NCI-H345 treated with DMSO at 0.1 percent for 48 hours (cell line): ENCODE measurements around the gene NKAIN2.

Source experiments
- DNase-seq: peaks from one replicate; lab custom pipeline; 2025; ENCODE audit not compliant: unreplicated experiment; lab: John Stamatoyannopoulos, UW

NKAIN2 gene

GRCh38 chr6:124795643-124796463 lies 992.2 kb downstream of the NKAIN2 start:
- no peak for DNase-seq

- no peak for DNase-seq
Observed at GRCh38 chr6:124796464-124796970, 992.9 kb downstream of the NKAIN2 start.

- no peak for DNase-seq
Observed at GRCh38 chr6:124797224-124797623, 993.6 kb downstream of the NKAIN2 start.

GRCh38 chr6:124798942-124799496 lies 995.4 kb downstream of the NKAIN2 start:
- DNase-seq = no peak

GRCh38 chr6:124799638-124800037 lies 996.0 kb downstream of the NKAIN2 start:
- no peak for DNase-seq

- DNase-seq = no peak
Observed at GRCh38 chr6:124800222-124800621, 996.6 kb downstream of the NKAIN2 start.

GRCh38 chr6:124812067-124812466 lies 1008.4 kb downstream of the NKAIN2 start:
- DNase-seq = no peak

- no peak for DNase-seq
Observed at GRCh38 chr6:124819346-124819745, 1015.7 kb downstream of the NKAIN2 start.

- no peak for DNase-seq
Observed at GRCh38 chr6:124822204-124822613, 1018.5 kb downstream of the NKAIN2 start.

GRCh38 chr6:124822721-124823120 lies 1019.1 kb downstream of the NKAIN2 start:
- no peak for DNase-seq

GRCh38 chr6:124823240-124824111 lies 1019.8 kb downstream of the NKAIN2 start:
- DNase-seq = no peak

- DNase-seq = no peak
Observed at GRCh38 chr6:124825564-124825963, 1021.9 kb downstream of the NKAIN2 start.

- no peak for DNase-seq
Observed at GRCh38 chr6:124829822-124830221, 1026.2 kb downstream of the NKAIN2 start.

- DNase-seq = no peak
Observed at GRCh38 chr6:124830506-124830905, 1026.8 kb downstream of the NKAIN2 start.

GRCh38 chr6:124854338-124854922 lies 1050.8 kb downstream of the NKAIN2 start:
- peak; percentile 26 for DNase-seq

- DNase-seq = no peak
Observed at GRCh38 chr6:124857746-124858145, 1054.1 kb downstream of the NKAIN2 start.

- no peak for DNase-seq
Observed at GRCh38 chr6:124858564-124858963, 1054.9 kb downstream of the NKAIN2 start.

- DNase-seq = no peak
Observed at GRCh38 chr6:124859366-124859765, 1055.7 kb downstream of the NKAIN2 start.

GRCh38 chr6:124866040-124866439 lies 1062.4 kb downstream of the NKAIN2 start:
- no peak for DNase-seq

GRCh38 chr6:124867121-124867520 lies 1063.5 kb downstream of the NKAIN2 start:
- DNase-seq = no peak

- DNase-seq = no peak
Observed at GRCh38 chr6:124868481-124868880, 1064.8 kb downstream of the NKAIN2 start.
